Muscle layer of colon (tissue), 2 donors: Measurements from ENCODE around the gene ZNF496.
"Not testable (repeated sequence)": the region's sequence is repeated elsewhere in the genome, so short reads cannot be mapped to it uniquely, and the experiment has no call there.

Experiments
- H3K27ac ChIP-seq: one replicate; pipeline ENCODE4 v1.7.0; 2013; ENCODE audit warnings: low read depth, mild to moderate bottlenecking, low read length, moderate library complexity
- H3K27me3 ChIP-seq, 2 donors: one replicate each; pipeline ENCODE4 v1.7.0; 2013; ENCODE audit warnings: low read length in 2 of 2, mild to moderate bottlenecking in 2 of 2; ENCODE audit not compliant: insufficient read depth in 2 of 2, control insufficient read depth in 1 of 2
- H3K36me3 ChIP-seq: one replicate; pipeline ENCODE4 v1.7.0; 2013; ENCODE audit warnings: mild to moderate bottlenecking, low read length; ENCODE audit not compliant: insufficient read depth
- H3K4me1 ChIP-seq: one replicate; pipeline ENCODE4 v1.7.0; 2013; ENCODE audit warnings: mild to moderate bottlenecking, low read length; ENCODE audit not compliant: insufficient read depth
- H3K4me3 ChIP-seq, 2 donors: one replicate each; pipeline ENCODE4 v1.7.0; 2013; ENCODE audit warnings: low read length in 2 of 2, low read depth in 1 of 2, mild to moderate bottlenecking in 1 of 2, moderate library complexity in 1 of 2
- H3K9ac ChIP-seq: one replicate; pipeline ENCODE4 v1.7.0; 2013; ENCODE audit warnings: low read length
- H3K9me3 ChIP-seq: one replicate; pipeline ENCODE4 v1.7.0; 2013; ENCODE audit warnings: mild to moderate bottlenecking, low read length
- donor health status: abdominal sarcoma.
- donor health status: Adenocarcinoma of cecum.

The ZNF496 gene

DNA sequence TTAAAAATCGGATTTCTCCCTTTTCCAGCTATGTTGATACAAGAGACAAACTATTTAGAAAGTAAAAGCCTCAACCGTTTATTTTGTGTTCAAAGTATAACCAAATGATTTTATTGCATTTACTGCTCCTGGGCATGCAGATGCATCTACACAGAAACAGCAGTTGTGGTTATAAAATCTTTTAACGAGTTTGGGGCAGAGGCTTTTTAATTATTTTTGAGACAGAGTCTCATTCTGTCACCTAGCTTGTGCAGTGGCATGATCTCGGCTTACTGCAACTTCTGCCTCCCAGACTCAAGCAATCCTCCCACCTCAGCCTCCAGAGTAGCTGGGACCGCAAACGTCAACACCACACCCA, 33.6 kb downstream of the ZNF496 start:
- H3K9me3 ChIP-seq = no peaks in the 10 kb centered on the region
- H3K9ac ChIP-seq = no peak overlapping the region
- H3K36me3 ChIP-seq = peaks cover 25% of the 10 kb centered on the region
- H3K27ac ChIP-seq = no peak overlapping the region
- H3K27me3 ChIP-seq = no peaks in the 10 kb centered on the region
- no peaks in the 10 kb centered on the region for H3K4me1 ChIP-seq
- H3K4me3 ChIP-seq = no peak overlapping the region

DNA sequence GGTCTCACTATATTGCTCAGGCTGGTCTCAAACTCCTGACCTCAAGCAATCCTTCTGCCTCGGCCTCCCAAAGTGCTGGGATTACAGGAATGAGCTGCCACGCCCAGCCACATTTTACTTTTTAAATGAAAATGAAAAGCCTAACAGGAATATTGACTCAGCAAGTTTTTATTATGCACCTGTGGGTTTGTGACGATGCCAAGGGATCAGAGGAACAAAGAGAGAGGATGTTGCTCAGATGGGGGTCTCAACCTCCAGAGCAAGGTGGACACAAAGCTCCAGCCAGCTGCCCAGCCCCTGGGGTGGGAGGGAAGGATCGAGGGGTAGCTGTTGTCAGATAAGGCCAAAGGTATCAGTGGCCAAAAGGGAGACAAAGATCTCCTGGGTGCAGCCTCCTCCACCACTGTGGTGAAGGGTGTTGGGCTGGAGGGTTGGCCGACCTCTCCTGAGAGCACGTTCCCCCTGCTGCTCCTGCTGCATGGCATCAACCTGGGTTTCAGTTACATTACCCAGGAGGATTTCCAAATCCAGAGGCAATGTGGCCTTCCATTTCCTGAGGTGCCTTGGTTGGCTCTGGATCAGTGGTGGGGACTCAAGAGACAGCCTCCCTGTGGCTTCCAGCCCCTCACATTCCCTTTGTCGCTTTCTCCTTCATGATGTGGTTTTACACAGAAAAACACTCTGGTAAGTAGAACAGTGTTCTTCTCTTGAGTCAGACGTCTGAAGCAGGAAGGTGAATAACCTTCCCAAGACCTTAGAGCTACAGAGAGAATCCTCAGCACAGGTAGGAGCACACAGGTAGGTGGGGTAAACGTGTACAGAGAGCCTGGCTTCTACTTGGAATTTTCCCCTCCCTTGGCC, 34.2 kb downstream of the ZNF496 start:
- no peaks in the 10 kb centered on the region for H3K9me3 ChIP-seq
- peaks cover 22% of the 10 kb centered on the region for H3K36me3 ChIP-seq
- no peak overlapping the region for H3K4me3 ChIP-seq
- no peak overlapping the region for H3K27ac ChIP-seq
- H3K27me3 ChIP-seq = no peaks in the 10 kb centered on the region
- no peak overlapping the region for H3K9ac ChIP-seq
- no peaks in the 10 kb centered on the region for H3K4me1 ChIP-seq

DNA sequence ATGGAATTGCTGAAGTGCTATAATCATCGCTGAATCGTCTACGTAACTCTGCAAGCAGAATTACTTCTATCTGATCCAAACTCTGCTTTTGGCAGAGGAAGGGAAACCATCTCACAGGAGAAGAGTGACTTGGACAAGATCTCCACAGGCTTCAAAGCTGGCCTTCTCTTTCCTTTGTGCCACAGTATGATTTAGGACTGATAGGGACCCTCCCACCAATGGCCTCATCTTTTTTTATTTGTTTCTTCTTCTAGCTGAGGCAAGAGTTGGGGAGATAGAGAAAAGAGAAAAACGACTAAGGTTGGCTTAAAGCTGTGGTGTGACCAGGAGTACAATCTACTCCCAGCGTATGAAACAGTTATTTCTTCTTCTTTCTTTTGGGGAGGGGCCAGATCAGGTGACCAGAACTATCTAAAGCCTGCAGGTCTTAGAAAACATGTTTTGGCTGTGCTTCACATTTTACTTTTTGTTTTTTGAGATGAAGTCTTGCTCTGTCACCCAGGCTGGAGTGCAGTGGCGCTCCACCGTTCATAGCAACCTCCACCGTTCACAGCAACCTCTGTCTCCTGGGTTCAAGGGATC, 35.0 kb downstream of the ZNF496 start:
- H3K27ac ChIP-seq = no peak overlapping the region
- H3K4me1 ChIP-seq = no peaks in the 10 kb centered on the region
- H3K27me3 ChIP-seq = no peaks in the 10 kb centered on the region
- no peak overlapping the region for H3K9ac ChIP-seq
- no peak overlapping the region for H3K4me3 ChIP-seq
- peaks cover 14% of the 10 kb centered on the region for H3K36me3 ChIP-seq
- H3K9me3 ChIP-seq = no peaks in the 10 kb centered on the region

DNA sequence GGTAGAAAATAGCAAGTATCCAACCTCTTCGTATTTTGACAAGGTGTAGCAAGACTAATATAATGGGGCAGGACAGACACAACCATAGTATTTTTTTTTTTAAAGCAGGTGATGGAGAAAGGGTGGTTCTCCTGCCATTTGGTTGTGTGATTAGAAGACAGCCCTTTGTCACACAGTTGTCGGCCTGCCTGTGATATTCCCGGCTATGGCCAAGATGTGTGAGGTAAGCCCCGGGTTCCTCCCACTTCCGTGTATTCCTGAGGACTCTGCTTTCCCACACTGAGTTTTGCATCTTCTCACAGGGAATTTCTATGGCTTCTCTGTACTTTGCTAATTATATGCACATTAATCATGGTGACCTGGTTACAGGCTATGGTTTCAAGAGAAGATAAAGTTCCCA, 35.9 kb downstream of the ZNF496 start:
- no peaks in the 10 kb centered on the region for H3K9me3 ChIP-seq
- peaks cover 11% of the 10 kb centered on the region for H3K36me3 ChIP-seq
- H3K4me1 ChIP-seq = no peaks in the 10 kb centered on the region
- H3K4me3 ChIP-seq = no peak overlapping the region
- H3K27ac ChIP-seq = no peak overlapping the region
- no peaks in the 10 kb centered on the region for H3K27me3 ChIP-seq
- H3K9ac ChIP-seq = no peak overlapping the region

DNA sequence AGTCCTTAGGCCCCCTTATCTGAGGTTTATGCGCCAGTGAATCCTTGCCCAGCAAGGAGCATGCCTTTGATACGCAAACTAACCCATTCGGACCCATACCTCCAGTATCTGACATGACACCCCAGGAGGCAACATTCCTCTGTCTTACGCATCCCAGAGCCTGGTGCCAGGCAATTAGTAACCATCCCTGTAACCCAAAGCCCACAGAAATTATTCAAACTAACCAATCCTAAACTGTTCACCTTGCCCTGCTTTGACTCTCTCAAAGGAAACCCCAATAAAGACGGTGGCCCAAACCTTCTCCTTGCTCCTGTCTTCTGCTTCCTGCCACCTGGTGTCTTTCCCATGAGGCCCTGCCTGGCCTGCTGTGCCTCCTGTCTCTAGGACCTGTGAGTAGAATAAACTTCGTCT, 36.4 kb downstream of the ZNF496 start:
- H3K4me3 ChIP-seq = no peak overlapping the region
- no peaks in the 10 kb centered on the region for H3K27me3 ChIP-seq
- H3K36me3 ChIP-seq = peaks cover 8% of the 10 kb centered on the region
- no peaks in the 10 kb centered on the region for H3K4me1 ChIP-seq
- no peak overlapping the region for H3K9ac ChIP-seq
- H3K27ac ChIP-seq = no peak overlapping the region
- no peaks in the 10 kb centered on the region for H3K9me3 ChIP-seq

DNA sequence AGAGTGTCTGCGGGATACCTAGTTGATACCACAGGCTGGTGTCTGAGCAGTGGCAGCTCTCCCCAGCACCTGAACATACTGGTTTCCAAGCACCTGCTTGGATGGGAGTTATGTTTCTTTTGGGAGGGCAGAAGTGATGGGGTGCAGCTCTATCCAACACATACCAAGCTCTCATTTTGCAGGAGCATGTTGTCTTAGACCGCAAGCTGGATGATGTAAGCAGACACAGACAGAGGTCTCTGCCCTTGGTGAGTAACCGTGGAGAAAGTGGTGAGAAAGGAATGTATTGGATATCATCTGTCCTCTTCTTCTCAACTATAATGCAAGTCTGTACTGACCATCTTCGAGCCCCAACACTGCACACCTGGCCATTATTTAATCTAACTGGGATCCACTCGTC, 37.4 kb downstream of the ZNF496 start:
- Histone ChIP-seq H3K9me3 (no peaks in the 10 kb centered on the region), H3K4me3 (no peak overlapping the region), H3K4me1 (no peaks in the 10 kb centered on the region), H3K9ac (no peak overlapping the region), H3K27ac (no peak overlapping the region), H3K36me3 (no peaks in the 10 kb centered on the region), H3K27me3 (no peaks in the 10 kb centered on the region)

DNA sequence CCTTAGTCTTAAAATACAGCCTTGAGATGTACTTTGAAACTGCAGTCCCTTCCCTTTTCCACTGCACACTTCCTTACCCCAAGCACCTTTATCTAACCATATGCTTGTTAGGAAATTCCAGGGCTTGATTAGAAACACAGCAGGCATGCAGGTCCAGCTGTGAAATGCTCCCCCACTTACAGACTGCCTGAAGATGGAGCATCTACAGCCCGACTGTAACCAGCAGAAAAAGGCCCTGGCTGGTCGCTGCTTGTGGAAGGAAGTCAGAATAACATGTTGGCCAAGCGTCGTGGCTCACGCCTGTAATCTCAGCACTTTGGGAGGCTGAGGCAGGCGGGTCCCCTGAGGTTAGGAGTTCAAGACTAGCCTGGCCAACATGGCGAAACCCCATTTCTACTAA, 38.6 kb downstream of the ZNF496 start:
- Histone ChIP-seq H3K9me3 (no peaks in the 10 kb centered on the region), H3K36me3 (no peaks in the 10 kb centered on the region), H3K4me3 (no peak overlapping the region), H3K27me3 (no peaks in the 10 kb centered on the region), H3K4me1 (no peaks in the 10 kb centered on the region), H3K27ac (no peak overlapping the region), H3K9ac (no peak overlapping the region)

DNA sequence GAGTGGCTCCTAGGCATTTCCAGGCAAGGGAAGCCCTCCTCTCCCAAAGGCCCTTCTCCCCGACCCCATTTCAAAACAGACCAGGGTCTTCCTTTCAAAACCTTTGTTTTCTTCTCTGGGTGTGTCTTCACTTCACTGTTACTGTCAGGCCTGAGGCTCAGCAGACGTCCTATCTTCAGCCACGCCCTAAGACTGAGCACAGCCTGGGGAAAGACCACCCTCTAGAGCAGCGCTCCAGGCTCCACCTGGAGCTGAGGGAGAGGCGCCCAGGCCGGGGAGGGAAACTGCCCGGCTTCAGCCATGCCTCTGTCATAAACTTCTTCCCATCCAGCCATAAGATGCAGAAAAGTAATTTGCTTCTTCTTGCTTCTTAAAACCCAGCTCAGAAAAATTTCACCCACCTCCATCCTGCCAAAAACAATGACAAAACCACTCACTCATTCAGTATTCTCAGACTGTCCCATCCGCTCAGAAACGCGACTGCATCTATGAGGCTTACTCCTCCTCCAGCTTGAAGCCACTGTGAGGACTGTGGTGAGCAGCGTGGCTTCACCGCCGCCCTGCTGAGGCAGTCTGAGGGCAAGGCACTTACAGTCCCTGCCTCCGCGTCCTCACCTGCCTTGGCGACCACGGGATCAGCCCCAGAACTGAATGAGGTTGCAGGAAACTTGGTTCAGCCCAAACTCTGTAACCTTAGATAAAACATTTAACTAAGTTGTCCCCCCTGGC, 39.7 kb downstream of the ZNF496 start:
- Histone ChIP-seq H3K9ac (no peak overlapping the region), H3K9me3 (no peaks in the 10 kb centered on the region), H3K27ac (no peak overlapping the region), H3K36me3 (no peaks in the 10 kb centered on the region), H3K4me3 (no peak overlapping the region), H3K27me3 (no peaks in the 10 kb centered on the region), H3K4me1 (no peaks in the 10 kb centered on the region)

DNA sequence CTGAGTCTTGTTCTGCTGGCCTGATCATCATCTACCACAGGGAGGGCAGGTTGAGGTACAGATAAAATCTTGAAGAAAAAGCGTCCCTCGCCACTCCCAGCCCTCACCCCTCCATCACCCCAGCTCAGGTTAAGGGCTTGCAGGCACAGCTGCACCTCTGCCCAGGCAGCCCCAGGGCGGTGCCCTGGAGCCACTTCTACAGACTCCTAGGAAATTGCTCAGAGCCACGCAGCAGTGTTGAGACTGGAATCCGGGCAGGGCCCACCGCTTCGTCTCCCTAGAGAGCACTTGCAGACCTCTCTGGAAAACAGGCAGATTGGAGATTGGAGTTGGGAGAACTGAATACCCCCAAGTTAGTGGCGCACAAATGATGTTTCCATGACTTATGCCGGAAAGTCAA, 40.5 kb downstream of the ZNF496 start:
- Histone ChIP-seq H3K4me3 (no peak overlapping the region), H3K9ac (no peak overlapping the region), H3K9me3 (no peaks in the 10 kb centered on the region), H3K36me3 (no peaks in the 10 kb centered on the region), H3K4me1 (no peaks in the 10 kb centered on the region), H3K27ac (no peak overlapping the region), H3K27me3 (no peaks in the 10 kb centered on the region)

DNA sequence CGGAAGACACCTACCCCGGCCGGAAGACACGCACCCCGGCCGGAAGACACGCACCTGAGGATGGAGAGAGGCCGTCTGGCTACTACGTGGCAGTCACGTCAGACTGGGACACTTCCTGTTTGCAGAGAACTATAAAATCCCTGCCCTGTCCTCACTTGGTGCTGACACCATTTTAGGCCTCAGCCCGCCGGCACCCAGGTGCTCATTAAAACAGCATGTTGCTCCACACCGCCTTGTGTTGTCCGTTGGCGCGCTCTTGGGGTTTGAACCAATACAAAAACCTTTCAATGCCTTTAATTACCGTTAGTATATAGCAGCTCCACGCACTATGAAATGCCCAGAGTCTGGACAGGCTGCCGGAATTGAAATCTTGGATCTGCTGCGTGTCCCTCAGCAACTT, 41.1 kb downstream of the ZNF496 start:
- Histone ChIP-seq H3K27ac (no peak overlapping the region), H3K4me1 (no peaks in the 10 kb centered on the region), H3K4me3 (no peak overlapping the region), H3K36me3 (no peaks in the 10 kb centered on the region), H3K9ac (no peak overlapping the region), H3K27me3 (no peaks in the 10 kb centered on the region), H3K9me3 (no peaks in the 10 kb centered on the region)

DNA sequence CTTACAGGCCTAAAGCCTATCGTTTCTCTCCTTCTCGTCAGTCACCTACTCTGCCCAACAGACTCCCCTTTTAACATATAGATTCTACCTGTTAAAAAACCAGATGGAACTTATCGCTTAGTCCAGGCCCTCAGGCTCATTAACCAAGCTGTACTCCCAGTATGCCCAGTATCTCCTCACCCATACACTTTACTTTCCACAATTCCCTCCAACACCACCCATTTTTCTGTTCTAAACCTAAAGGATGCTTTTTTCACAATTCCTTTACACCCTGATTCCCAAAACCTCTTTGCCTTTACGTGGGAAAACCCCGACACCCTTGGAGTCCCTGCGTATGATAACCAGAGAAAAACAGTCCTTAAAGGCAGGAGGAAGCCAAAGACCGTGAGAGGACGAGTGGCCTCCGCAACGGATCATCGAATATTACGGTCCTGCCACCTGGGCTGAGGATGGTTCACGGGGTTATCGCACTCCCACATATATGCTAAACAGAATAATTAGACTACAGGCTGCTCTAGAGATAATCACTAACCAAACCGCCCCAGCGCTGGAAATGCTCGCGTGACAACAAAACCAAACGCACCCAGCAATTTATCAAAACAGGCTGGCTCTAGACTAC, 42.3 kb downstream of the ZNF496 start:
- not testable (repeated sequence) for H3K9ac ChIP-seq, H3K4me3 ChIP-seq, H3K4me1 ChIP-seq, H3K27me3 ChIP-seq, H3K27ac ChIP-seq, H3K36me3 ChIP-seq, H3K9me3 ChIP-seq
